Measurements from ENCODE around the gene RAB14.

DNA sequence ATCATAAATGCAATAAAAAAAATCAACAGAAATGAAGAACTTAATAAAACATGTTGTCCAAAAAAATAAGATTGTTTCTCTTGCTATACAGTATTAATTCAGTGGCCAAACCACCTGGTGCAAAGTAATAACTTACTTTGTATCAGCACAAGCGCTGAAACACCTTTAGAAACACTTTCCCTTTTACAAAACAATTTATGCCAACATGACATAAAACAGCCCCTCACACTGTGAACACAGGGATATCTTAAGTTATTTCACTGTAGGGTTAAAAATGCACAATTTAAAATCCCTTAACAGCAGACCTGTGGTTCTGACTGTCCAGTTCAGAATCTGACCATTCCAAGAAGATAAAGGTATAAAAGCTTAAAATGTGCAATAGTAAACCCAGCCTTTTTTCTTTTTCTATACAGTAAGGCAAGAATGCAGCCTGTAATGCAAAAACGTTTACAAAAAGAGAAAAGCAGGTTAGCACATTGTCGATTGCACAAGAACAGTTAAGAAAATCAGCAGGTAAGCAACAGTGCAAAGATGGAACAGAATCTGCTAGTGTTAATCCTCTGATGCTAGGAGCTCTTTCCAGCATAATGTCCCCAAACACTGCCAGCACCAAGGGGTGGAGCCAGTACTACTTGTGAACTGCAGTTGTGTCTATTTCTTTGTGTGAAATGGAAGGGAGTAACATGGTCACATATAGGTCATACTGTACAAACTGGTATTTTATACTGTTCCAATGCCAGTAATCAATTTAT lies 21.6 kb downstream of the RAB14 start:
- TF ChIP-seq, protein P1, sequence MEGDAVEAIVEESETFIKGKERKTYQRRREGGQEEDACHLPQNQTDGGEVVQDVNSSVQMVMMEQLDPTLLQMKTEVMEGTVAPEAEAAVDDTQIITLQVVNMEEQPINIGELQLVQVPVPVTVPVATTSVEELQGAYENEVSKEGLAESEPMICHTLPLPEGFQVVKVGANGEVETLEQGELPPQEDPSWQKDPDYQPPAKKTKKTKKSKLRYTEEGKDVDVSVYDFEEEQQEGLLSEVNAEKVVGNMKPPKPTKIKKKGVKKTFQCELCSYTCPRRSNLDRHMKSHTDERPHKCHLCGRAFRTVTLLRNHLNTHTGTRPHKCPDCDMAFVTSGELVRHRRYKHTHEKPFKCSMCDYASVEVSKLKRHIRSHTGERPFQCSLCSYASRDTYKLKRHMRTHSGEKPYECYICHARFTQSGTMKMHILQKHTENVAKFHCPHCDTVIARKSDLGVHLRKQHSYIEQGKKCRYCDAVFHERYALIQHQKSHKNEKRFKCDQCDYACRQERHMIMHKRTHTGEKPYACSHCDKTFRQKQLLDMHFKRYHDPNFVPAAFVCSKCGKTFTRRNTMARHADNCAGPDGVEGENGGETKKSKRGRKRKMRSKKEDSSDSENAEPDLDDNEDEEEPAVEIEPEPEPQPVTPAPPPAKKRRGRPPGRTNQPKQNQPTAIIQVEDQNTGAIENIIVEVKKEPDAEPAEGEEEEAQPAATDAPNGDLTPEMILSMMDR (IDR thresholded peaks at IDR 0.05): no peak
- no peak for TF ChIP-seq POLR2A (IDR thresholded peaks at IDR 0.05)
